K562 (cell line): ENCODE data around the gene GPHA2. TPM values are rescaled to one million over a fixed set of nuclear protein-coding genes. Genes with fewer than 3 reads are reported as not detected.

Experiments
- CBFA2T3 ChIP-seq: fragments of 450-650 bp; IDR thresholded peaks from 2 replicates; pipeline ENCODE4 v1.6.1; 2017
- CHD7 ChIP-seq: fragments of 200-600 bp; sonication (generic); IDR thresholded peaks from one replicate; pipeline ENCODE4 v1.6.1; 2012; ENCODE audit warnings: mild to moderate bottlenecking, low read depth, low read length, inconsistent platforms
- CSDE1 ChIP-seq, 2 experiments: fragments of 450-650 bp; IDR thresholded peaks; 2 replicates each; pipeline ENCODE4 v1.6.1; 2016; ENCODE audit warnings: mild to moderate bottlenecking in 1 of 2
- MCM5 ChIP-seq: fragments of 450-650 bp; IDR thresholded peaks from 2 replicates; pipeline ENCODE4 v1.6.1; 2016; ENCODE audit warnings: low read depth
- PHB ChIP-seq: fragments of 250-450 bp; sonication (Bioruptor Pico); IDR thresholded peaks from 2 replicates; pipeline ENCODE4 v1.5.0; 2021
- RBFOX2 ChIP-seq: fragments of 200-400 bp; formaldehyde crosslinking; IDR thresholded peaks from 2 replicates; pipeline ENCODE4 v1.6.1; 2017; ENCODE audit warnings: low read depth, mild to moderate bottlenecking, low read length, moderate library complexity
- SP1 ChIP-seq: sonication (generic); formaldehyde crosslinking; IDR thresholded peaks from 2 replicates; pipeline ENCODE4 v1.8.1; 2022; ENCODE audit warnings: mild to moderate bottlenecking, missing genetic modification reagents
- SRF ChIP-seq, 2 experiments: fragments of 250-450, 450-650 bp in 1 of 2; sonication (Bioruptor Pico) in 1 of 2; sonication (generic) in 1 of 2; formaldehyde crosslinking; IDR thresholded peaks; 2 replicates each; pipeline versions ENCODE4 v1.5.0 to v1.5.1; 2020 to 2022; ENCODE audit warnings: mild to moderate bottlenecking in 1 of 2, missing genetic modification reagents in 1 of 2
- ZHX1 ChIP-seq: fragments of 150-350 bp; conservative IDR thresholded peaks from 2 replicates; pipeline ENCODE4 v1.6.1; 2014; ENCODE audit warnings: low read length
- ZNF197 ChIP-seq: fragments of 200-800 bp; sonication (Bioruptor generic); IDR thresholded peaks from 2 replicates; pipeline ENCODE4 v1.6.1; 2016; ENCODE audit warnings: low read depth, missing genetic modification characterization, missing compliant biosample characterization
- polyA plus RNA-seq, 8 experiments: library from polyadenylated mRNA; depleted of rRNA in 4 of 8; stranded (reverse) in 5 of 8; unstranded in 3 of 8; fragments of >200 nt; fragmentation: Nextera tagmentation in 2 of 8; fragmentation: Illumina TruSeq in 1 of 8; extraction: Ambion mirVana in 2 of 8; extraction: Trizol in 1 of 8; gene quantifications; 2 replicates each; pipeline versions ENCODE4 v1.2.1 to v1.2.3, GENCODE V29; 2011 to 2014; ENCODE audit warnings: inconsistent platforms in 1 of 8, missing spikeins in 1 of 8
- total RNA-seq, 7 experiments: library from RNA; depleted of rRNA in 6 of 7; stranded (reverse); fragments of >200 nt in 6 of 7; fragmentation: Illumina TruSeq in 2 of 7; extraction: Trizol in 2 of 7; gene quantifications; 2 replicates each; pipeline versions ENCODE4 v1.2.1 to v1.2.3, GENCODE V29; 2011 to 2021; ENCODE audit warnings: low replicate concordance in 1 of 7
- TF ChIP-seq, protein P1 (sequence below): fragments of 200-400 bp; formaldehyde crosslinking; IDR thresholded peaks from 2 replicates; pipeline ENCODE4 v1.6.1; 2017; ENCODE audit warnings: mild to moderate bottlenecking, low read depth, low read length, moderate library complexity

GPHA2 gene
- total and polyA plus RNA-seq, 9 of the 15 experiments (the other 6 are each of a cell fraction or from before 2014, with no cell fraction given): 0.17 to 0.22 TPM; not detected in 7

GRCh38 chr11:64894812-64895452, 40.8 kb downstream of the GPHA2 start (continued):
- no peak for TF ChIP-seq CHD7
- TF ChIP-seq RBFOX2: 0 out of 2 replicates have a peak, but pooled peaks have one; percentile 15
- TF ChIP-seq ZNF197 (CRISPR knock-in tag): no peak
- no peak for TF ChIP-seq CSDE1 (IDR thresholded peaks at IDR 0.05)
- no peak for TF ChIP-seq ZHX1
- TF ChIP-seq SP1 (CRISPR knock-in tag): peak; percentile 37; the same call in 1 of the 2 replicates
- TF ChIP-seq PHB (CRISPR knock-in tag): no peak
- no peak for TF ChIP-seq SRF (CRISPR knock-in tag; IDR thresholded peaks at IDR 0.05)
- no peak for TF ChIP-seq MCM5
- TF ChIP-seq CBFA2T3: no peak
- TF ChIP-seq, protein P1, sequence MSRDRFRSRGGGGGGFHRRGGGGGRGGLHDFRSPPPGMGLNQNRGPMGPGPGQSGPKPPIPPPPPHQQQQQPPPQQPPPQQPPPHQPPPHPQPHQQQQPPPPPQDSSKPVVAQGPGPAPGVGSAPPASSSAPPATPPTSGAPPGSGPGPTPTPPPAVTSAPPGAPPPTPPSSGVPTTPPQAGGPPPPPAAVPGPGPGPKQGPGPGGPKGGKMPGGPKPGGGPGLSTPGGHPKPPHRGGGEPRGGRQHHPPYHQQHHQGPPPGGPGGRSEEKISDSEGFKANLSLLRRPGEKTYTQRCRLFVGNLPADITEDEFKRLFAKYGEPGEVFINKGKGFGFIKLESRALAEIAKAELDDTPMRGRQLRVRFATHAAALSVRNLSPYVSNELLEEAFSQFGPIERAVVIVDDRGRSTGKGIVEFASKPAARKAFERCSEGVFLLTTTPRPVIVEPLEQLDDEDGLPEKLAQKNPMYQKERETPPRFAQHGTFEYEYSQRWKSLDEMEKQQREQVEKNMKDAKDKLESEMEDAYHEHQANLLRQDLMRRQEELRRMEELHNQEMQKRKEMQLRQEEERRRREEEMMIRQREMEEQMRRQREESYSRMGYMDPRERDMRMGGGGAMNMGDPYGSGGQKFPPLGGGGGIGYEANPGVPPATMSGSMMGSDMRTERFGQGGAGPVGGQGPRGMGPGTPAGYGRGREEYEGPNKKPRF: no peak
- TF ChIP-seq, all 486 proteins: peak for 7
